ENCODE data around the gene EGLN1. TPM values are rescaled to one million over a fixed set of nuclear protein-coding genes. Genes with fewer than 3 reads are reported as not detected.
A peak's percentile ranks its signal among the peaks of the same experiment; 100 is the strongest.

The EGLN1 gene
- total RNA-seq, 2 donors from 2014 or later, result 53.6 to 85.0 TPM

GRCh38 chr1:231348442-231348841 lies 73.6 kb downstream of the EGLN1 start:
- no peak for ATAC-seq
- no peak for DNase-seq
- intact Hi-C loops (cut with DNase I), result no loop called here

- no peak for ATAC-seq
These were observed 74.1 kb downstream of the EGLN1 start for GRCh38 chr1:231347961-231348360.

GRCh38 chr1:231340328-231341013 lies 81.6 kb downstream of the EGLN1 start:
- DNase-seq, result no peak
- no peak for ATAC-seq
- intact Hi-C loops (cut with DNase I), result no loop called here

More at GRCh38 chr1:231347961-231348360, 74.1 kb downstream of the EGLN1 start:
- no peak for DNase-seq
- intact Hi-C loops (cut with DNase I), result no loop called here

GRCh38 chr1:231338270-231339128 lies 83.6 kb downstream of the EGLN1 start, which contains the start of gene SPRTN:
Gene SPRTN, plus strand, starts transcription at chr1:231338293. Its CDS starts 91 bp downstream, at chr1:231338384.
- DNase-seq, result no peak
- peak in 1 of 2 donors; percentile 86 for ATAC-seq
- intact Hi-C loops (cut with DNase I), result loop anchor here in 1 of 2 donors (5.0 kb wide), 1 partner anchor 66 kb away; no protein-coding TSS in a partner anchor

GRCh38 chr1:231337472-231338269 lies 84.4 kb downstream of the EGLN1 start, which contains the start of gene EXOC8:
Gene EXOC8, minus strand, starts transcription at chr1:231337852. Its CDS starts 107 bp downstream, at chr1:231337745.
- peak; percentile 95 for DNase-seq
- intact Hi-C loops (cut with DNase I), result loop anchor here in 1 of 2 donors (5.0 kb wide), 1 partner anchor 65 kb away; no protein-coding TSS in a partner anchor
- peak; percentile 95 to 97 for ATAC-seq

- no peak for DNase-seq
- peak; percentile 7 to 41 for ATAC-seq
- intact Hi-C loops (cut with DNase I), result loop anchor here in 1 of 2 donors (5.0 kb wide), 1 partner anchor 65 kb away; no protein-coding TSS in a partner anchor
These were observed 85.0 kb downstream of the EGLN1 start for GRCh38 chr1:231337043-231337471.

- no peak for DNase-seq
- ATAC-seq, result no peak
- intact Hi-C loops (cut with DNase I), result loop anchor here in 1 of 2 donors (5.0 kb wide), 1 partner anchor 64 kb away; no protein-coding TSS in a partner anchor
These were observed 86.2 kb downstream of the EGLN1 start for GRCh38 chr1:231335663-231336602.

GRCh38 chr1:231334952-231335351 lies 87.1 kb downstream of the EGLN1 start:
- DNase-seq (no peak), ATAC-seq (no peak)
- intact Hi-C loops (cut with DNase I), result loop anchor here in 1 of 2 donors (5.0 kb wide), 1 partner anchor 63 kb away; no protein-coding TSS in a partner anchor

- ATAC-seq (no peak), DNase-seq (no peak)
- intact Hi-C loops (cut with DNase I), result no loop called here
These were observed 87.9 kb downstream of the EGLN1 start for GRCh38 chr1:231334079-231334666.

GRCh38 chr1:231332761-231333160 lies 89.3 kb downstream of the EGLN1 start:
- intact Hi-C loops (cut with DNase I), result no loop called here
- ATAC-seq (no peak), DNase-seq (no peak)

GRCh38 chr1:231329483-231329882 lies 92.6 kb downstream of the EGLN1 start:
- intact Hi-C loops (cut with DNase I), result no loop called here
- DNase-seq (no peak), ATAC-seq (no peak)

GRCh38 chr1:231327617-231328016 lies 94.5 kb downstream of the EGLN1 start:
- intact Hi-C loops (cut with DNase I), result no loop called here
- DNase-seq (no peak), ATAC-seq (no peak)

- intact Hi-C loops (cut with DNase I), result no loop called here
- DNase-seq, result no peak
- ATAC-seq, result no peak
These were observed 95.8 kb downstream of the EGLN1 start for GRCh38 chr1:231326248-231326647.

GRCh38 chr1:231324660-231325059 lies 97.4 kb downstream of the EGLN1 start:
- intact Hi-C loops (cut with DNase I), result no loop called here
- DNase-seq (no peak), ATAC-seq (no peak)

GRCh38 chr1:231322880-231323530 lies 99.1 kb downstream of the EGLN1 start:
- DNase-seq (no peak), ATAC-seq (no peak)
- intact Hi-C loops (cut with DNase I), result no loop called here

GRCh38 chr1:231319080-231319479 lies 103.0 kb downstream of the EGLN1 start:
- intact Hi-C loops (cut with DNase I), result no loop called here
- no peak for DNase-seq
- no peak for ATAC-seq

- ATAC-seq (no peak), DNase-seq (no peak)
- intact Hi-C loops (cut with DNase I), result no loop called here
These were observed 103.5 kb downstream of the EGLN1 start for GRCh38 chr1:231318568-231318967.
